Loucy (cell line): ENCODE measurements around the gene RNU1-1.
"Not testable (repeated sequence)": the region's sequence is repeated elsewhere in the genome, so short reads cannot be mapped to it uniquely, and the experiment has no call there.

Experiments used
- EZH2phosphoT487 ChIP-seq: fragments of 200-600 bp; IDR thresholded peaks from 2 replicates; pipeline ENCODE4 v1.6.1; 2018; ENCODE audit warnings: antibody characterized with exemption, mild to moderate bottlenecking, moderate library complexity, borderline replicate concordance
- TF ChIP-seq, protein P1 (sequence below): fragments of 200-600 bp; sonication (generic); conservative IDR thresholded peaks from 2 replicates; pipeline ENCODE4 v1.5.1; 2014; ENCODE audit warnings: mild to moderate bottlenecking, antibody characterized with exemption, low read length

GRCh38 chr1:16528338-16528737 is 14.3 kb upstream of the RNU1-1 start:
- TF ChIP-seq, protein P1, sequence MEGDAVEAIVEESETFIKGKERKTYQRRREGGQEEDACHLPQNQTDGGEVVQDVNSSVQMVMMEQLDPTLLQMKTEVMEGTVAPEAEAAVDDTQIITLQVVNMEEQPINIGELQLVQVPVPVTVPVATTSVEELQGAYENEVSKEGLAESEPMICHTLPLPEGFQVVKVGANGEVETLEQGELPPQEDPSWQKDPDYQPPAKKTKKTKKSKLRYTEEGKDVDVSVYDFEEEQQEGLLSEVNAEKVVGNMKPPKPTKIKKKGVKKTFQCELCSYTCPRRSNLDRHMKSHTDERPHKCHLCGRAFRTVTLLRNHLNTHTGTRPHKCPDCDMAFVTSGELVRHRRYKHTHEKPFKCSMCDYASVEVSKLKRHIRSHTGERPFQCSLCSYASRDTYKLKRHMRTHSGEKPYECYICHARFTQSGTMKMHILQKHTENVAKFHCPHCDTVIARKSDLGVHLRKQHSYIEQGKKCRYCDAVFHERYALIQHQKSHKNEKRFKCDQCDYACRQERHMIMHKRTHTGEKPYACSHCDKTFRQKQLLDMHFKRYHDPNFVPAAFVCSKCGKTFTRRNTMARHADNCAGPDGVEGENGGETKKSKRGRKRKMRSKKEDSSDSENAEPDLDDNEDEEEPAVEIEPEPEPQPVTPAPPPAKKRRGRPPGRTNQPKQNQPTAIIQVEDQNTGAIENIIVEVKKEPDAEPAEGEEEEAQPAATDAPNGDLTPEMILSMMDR: not testable (repeated sequence)
- not testable (repeated sequence) for TF ChIP-seq EZH2phosphoT487
